GM21515 (cell line): ENCODE data around the gene RBM4.
"Not testable (repeated sequence)": the region's sequence is repeated elsewhere in the genome, so short reads cannot be mapped to it uniquely, and the experiment has no call there.

Source experiments
- ATAC-seq: cut with Tn5 transposase; IDR thresholded peaks from one replicate; pipeline ENCODE4 v1.9.1; 2021; ENCODE audit not compliant: unreplicated experiment

RBM4 gene, protein sequence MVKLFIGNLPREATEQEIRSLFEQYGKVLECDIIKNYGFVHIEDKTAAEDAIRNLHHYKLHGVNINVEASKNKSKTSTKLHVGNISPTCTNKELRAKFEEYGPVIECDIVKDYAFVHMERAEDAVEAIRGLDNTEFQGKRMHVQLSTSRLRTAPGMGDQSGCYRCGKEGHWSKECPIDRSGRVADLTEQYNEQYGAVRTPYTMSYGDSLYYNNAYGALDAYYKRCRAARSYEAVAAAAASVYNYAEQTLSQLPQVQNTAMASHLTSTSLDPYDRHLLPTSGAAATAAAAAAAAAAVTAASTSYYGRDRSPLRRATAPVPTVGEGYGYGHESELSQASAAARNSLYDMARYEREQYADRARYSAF

DNA sequence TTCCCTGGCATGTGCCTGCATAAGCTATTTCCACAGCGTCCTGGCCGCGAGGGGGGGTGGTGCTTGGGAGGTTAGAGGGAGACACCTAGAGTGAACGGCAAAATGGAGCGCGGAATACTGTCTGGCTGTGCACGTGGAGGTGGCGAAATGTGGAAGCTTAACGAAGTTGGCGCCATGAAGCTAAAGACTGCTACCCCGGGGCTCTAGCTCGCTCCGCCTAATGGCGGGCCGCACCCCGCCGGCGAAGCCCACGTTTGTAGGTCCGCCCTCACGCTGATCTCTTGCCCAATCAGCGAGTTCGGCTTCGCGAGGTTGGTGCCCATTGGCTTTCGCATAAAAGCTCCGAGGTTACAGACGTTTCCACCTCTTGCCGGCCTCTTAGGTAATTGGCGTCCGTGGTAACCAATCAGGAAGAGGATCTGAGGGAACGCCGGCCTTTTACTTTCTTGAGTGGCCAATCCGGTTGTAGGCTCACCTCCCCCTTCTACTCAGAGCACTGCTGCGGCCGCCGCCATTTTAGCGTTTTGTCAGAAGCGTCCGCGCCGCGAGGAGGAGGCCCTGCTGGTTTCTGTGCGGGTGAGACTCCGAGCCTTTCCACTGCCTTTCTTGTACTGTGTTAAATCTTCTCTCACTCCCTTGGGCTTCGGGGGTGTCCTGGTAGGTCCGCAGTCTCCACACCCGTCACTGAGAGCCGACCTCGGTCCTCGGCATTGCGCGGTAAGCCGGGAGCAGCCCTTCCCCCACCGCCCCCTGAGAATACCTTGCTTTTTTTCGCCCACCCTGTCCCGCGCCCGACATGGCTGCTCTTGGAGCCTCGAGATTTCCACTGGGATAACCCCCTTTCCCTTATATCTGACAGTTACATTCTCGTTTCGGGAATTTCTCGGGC lies at the start of gene RBM4:
Gene RBM4, plus strand, starts transcription at position 527 of the 889 bp plus-strand sequence. CDS start 1,009 bp downstream, outside the sequence.
- ATAC-seq = peak; percentile 92

GRCh38 chr11:66589315-66589714 lies 49.2 kb upstream of the RBM4 start:
- ATAC-seq = not testable (repeated sequence)

- no peak for ATAC-seq
Observed at GRCh38 chr11:66589996-66590675, 48.4 kb upstream of the RBM4 start.

- ATAC-seq = no peak
Observed at GRCh38 chr11:66591175-66591574, 47.3 kb upstream of the RBM4 start.

GRCh38 chr11:66592457-66593302 lies 45.8 kb upstream of the RBM4 start, which contains the start of the genes CCDC87 and CCS:
TSS of gene CCDC87 (minus strand) at chr11:66593063. CDS start at chr11:66593015, 48 bp downstream.
TSS of gene CCS (plus strand) at chr11:66593185. CDS start at chr11:66593262, 77 bp downstream.
- ATAC-seq = peak; percentile 93

- ATAC-seq = peak; percentile 22
Observed at GRCh38 chr11:66593303-66593635, 45.2 kb upstream of the RBM4 start.

GRCh38 chr11:66593650-66594049 lies 44.9 kb upstream of the RBM4 start:
- ATAC-seq = no peak

- no peak for ATAC-seq
Observed at GRCh38 chr11:66595245-66595904, 43.1 kb upstream of the RBM4 start.

GRCh38 chr11:66598993-66599392 lies 39.5 kb upstream of the RBM4 start:
- ATAC-seq = no peak

DNA sequence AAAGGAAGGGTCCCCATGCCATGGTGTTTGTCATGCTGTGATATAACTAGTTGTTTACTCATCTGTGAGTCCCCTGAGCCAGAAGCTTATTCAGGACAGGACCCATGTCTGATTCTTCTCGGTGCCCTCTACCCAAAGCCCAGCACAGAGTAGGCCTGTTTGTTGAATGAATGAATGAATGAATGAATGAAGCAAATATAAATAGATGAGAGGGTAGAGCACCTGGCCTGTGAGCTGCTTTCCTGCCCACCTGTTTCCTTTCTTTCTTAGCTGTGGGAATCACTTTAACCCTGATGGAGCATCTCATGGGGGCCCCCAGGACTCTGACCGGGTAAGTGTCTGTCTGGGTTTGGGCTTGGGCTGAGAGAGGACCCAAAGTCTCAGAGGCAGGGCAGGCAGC lies 38.3 kb upstream of the RBM4 start:
- no peak for ATAC-seq

GRCh38 chr11:66600631-66601233 lies 37.8 kb upstream of the RBM4 start:
- ATAC-seq = no peak

- no peak for ATAC-seq
Observed at GRCh38 chr11:66603072-66603471, 35.4 kb upstream of the RBM4 start.

DNA sequence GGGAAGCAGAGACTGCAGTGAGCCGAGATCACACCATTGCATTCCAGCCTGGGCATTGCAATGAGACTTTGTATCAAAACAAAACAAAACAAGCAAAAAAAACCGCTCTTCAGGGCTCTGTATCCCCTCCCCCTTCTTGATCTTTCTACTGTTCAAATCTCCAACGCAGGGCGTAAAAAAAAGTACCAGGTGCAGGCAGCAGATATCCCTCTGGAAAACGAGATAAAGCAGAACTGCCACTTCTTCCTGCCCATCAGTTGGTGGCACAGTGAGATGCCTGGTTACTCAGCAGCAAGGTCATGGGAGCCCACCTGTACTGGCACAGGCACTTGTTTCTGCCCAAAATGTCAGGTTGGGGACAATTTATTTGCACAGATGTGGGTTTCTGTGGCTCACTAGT lies 34.3 kb upstream of the RBM4 start:
- ATAC-seq = no peak

DNA sequence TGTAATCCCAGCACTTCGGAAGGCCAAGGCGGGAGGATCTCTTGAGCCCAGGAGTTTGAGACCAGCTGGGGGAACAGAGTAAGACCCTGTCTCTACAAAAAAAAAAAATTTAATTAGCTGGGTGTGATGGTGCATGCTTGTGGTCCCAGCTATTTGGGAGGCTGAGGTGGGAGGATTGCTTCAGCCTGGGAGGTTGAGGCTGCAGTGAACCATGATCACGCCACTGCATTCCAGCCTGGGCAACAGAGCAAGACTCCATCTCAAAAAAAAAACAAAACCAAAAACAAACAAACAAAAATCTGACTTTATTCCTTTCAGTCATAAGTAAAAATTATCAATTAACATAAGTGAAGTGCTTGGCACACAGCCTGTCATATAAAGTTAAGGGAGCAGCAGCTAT lies 31.9 kb upstream of the RBM4 start:
- ATAC-seq = not testable (repeated sequence)

DNA sequence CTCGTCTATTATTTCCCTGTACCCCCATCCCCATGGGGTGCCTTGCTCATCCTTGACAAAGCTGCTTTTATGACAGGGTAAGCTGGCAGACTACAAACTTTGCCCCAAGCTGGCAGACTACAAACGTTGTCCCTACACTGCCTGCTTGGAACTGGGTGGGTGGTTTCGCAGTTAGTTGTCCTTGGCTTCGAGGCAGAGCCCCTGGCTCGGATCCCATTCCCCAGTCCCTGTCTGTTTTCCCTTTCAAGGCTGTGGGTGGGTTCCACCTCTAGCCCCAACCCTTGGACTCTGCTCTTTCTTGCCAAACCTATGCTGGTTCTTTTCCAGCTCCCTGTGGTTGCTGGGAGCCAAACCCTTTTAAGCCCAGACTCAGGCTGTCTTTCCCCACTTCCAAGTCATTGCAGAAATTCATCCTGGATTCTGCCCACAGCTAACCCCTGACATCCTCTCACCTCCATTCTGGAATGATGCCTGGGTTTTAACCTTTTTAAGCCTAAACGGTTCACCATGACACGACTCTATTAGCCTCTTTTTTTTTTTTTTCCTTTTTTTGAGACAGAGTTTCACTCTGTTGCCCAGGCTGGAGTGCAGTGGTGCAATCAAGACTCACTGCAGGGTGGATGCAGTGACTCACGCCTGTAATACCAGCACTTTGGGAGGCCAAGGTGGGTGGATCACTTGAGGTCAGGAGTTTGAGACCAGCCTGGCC lies 31.2 kb upstream of the RBM4 start:
- ATAC-seq = no peak

DNA sequence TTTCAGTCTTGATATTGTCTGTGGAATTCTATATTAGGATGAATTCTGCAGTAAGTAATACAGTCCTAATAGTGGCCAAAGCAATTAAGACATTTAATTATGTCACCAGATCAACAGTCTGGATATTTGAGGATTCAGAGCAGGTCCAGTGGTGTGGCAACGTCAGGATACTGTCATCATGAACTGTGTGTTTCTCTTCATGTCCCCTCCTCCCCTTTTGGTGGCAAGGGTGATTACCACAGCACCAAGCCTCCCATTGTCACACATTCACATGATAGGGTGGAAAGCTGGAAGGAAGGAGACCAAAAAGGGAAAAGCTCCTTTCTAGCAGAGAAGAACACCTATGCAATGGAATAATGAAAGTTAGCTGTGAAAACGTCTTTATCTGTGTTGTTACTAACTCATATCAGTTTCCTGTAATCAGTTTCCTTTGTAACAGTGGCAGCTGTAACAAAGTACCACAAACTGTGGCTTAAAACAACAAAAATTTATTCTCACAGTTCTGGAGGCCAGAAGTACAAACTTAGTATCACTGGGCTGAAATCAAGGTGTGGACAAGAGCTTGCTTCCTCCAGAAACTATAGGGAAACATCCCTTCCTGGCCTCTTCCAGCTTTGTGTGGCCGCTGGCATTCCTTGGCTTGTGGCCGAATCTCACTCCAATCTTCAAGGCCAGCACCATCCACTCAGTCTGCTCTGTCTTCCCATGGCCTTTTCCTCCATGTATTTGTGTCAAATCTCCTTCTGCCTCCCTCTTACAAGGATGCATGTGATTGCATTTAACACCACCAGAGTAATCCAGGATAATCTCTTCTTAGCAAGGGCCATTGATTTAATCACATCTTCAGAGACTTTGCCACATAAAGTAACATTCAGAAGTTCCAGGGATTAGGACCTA lies 28.5 kb upstream of the RBM4 start:
- no peak for ATAC-seq

DNA sequence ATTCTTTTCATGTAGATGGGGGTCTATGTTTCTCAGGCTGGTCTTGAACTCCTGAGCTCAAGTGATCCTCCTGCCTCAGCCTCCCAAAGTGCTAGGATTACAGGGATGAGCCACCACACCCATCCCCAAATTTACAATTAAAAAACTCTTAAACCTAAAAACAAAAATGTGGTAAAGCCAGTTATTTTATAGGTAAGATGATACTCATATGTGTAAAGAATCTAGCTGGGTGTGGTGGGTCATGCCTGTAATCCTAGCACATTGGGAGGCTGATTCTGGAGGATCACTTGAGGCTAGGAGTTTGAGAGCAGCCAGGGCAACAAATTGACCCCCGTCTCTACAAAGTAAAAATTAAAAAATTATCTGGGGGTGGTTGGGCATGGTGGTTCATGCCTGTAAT lies 26.0 kb upstream of the RBM4 start:
- no peak for ATAC-seq

GRCh38 chr11:66614073-66614472 lies 24.4 kb upstream of the RBM4 start:
- no peak for ATAC-seq
